ENCODE data around the gene BANK1. TPM values are rescaled to one million over a fixed set of nuclear protein-coding genes. Genes with fewer than 3 reads are reported as not detected.

BANK1 gene
- total and polyA plus RNA-seq, 2 of the 4 experiments (the other 2 are of a cell fraction) = under 0.01 to 0.51 TPM

DNA sequence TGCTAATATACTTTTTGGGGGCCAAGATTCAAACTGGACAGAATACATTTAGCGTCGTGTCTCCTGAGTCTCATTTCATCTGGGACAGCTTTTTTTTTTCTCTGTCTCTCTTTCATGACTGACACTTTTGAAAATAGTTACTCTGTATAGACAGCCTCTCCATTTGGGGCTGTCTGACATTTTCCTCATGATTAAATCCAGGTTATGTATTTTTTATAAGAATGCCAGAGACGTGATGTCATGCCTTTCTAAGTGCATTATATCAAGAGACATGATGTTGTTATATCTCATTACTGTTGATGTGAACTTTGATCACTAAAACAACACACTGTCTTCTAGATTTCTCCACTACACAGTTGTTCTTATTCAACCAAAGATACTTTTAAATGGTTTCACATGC, 199.0 kb downstream of the BANK1 start:
- Histone ChIP-seq H2AK5ac (ENCODE audit: low read depth, low read length) (no peak overlapping the region), H3K4me3 (ENCODE audit: insufficient read depth, low read depth, low read length) (no peak overlapping the region), H2BK120ac (ENCODE audit: low read depth, low read length) (no peak overlapping the region), H2BK15ac (ENCODE audit: low read depth, low read length) (no peak overlapping the region), H2AFZ (replicated peaks; ENCODE audit: low read length, poor library complexity) (no peak overlapping the region), H2BK20ac (ENCODE audit: low read depth, low read length) (no peak overlapping the region), H3K14ac (replicated peaks; ENCODE audit: low read depth, low read length) (no peak overlapping the region), H3K4ac (ENCODE audit: low read depth, low read length) (no peak overlapping the region), H4K5ac (ENCODE audit: low read depth, low read length) (no peak overlapping the region), H3K27me3 (ENCODE audit: control insufficient read depth, insufficient read depth, low read length) (no peaks in the 10 kb centered on the region), H3K23ac (ENCODE audit: low read depth, low read length) (no peak overlapping the region), H4K20me1 (ENCODE audit: insufficient read depth, low read length) (no peaks in the 10 kb centered on the region), H3K9ac (ENCODE audit: low read depth, low read length) (no peak overlapping the region), H3K9me3 (ENCODE audit: control insufficient read depth, insufficient read depth, low read length) (no peaks in the 10 kb centered on the region), H2BK5ac (ENCODE audit: low read depth, low read length, poor library complexity, severe bottlenecking) (no peak overlapping the region), H3K18ac (ENCODE audit: low read depth, low read length) (no peak overlapping the region), H2AK9ac (replicated peaks; ENCODE audit: low read depth, low read length, poor library complexity) (no peak overlapping the region), H4K8ac (ENCODE audit: low read depth in 2 of 2, low read length in 2 of 2) (no peak overlapping the region), H3K4me2 (ENCODE audit: low read depth, low read length) (no peak overlapping the region), H3K36me3 (ENCODE audit: control insufficient read depth, insufficient read depth, low read length) (no peaks in the 10 kb centered on the region), H4K91ac (ENCODE audit: insufficient read depth, low read depth, low read length) (no peak overlapping the region), H3K27ac (ENCODE audit: insufficient read depth, low read length) (no peak overlapping the region), H3K56ac (ENCODE audit: extremely low read depth, insufficient read depth, low read length) (no peak overlapping the region), H3K79me1 (ENCODE audit: low read depth in 1 of 2, low read length in 2 of 2) (no peaks in the 10 kb centered on the region), H3K9me1 (ENCODE audit: insufficient read depth, low read length) (no peaks in the 10 kb centered on the region), H3K4me1 (ENCODE audit: control insufficient read depth, insufficient read depth, low read length) (no peaks in the 10 kb centered on the region)
- ChIA-PET POLR2A (ENCODE audit: unreplicated experiment) (no interaction called here), CTCF (interaction anchor here (0.6 kb wide), 1 partner anchor 150 kb away, joined by 3 read pairs; no protein-coding TSS in a partner anchor)
- intact Hi-C loops (cut with micrococcal nuclease) (no loop called here), in situ Hi-C loops (cut with MboI; ENCODE audit: low sequenced_read_pairs) (no loop called here), dilution Hi-C loops (cut with HindIII; ENCODE audit: low sequenced_read_pairs, unreplicated experiment) (no loop called here)
- DNase-seq (no peak), ATAC-seq (ENCODE audit: low read depth) (no peak)
- no TSS peak for BruUV-seq (replicated peaks)
- no CpG with 5 or more reads among the region's 3 CpGs for WGBS, 2 experiments (ENCODE audit: extremely low coverage in 2 of 2, insufficient read length in 1 of 2)
- TF ChIP-seq BHLHE40 (IDR thresholded peaks at IDR 0.05; ENCODE audit: low read depth, low read length) (no peak), USF2 (IDR thresholded peaks at IDR 0.05; ENCODE audit: low read depth, low read length) (no peak), MAZ (IDR thresholded peaks at IDR 0.05; ENCODE audit: borderline replicate concordance, low read depth, low read length) (no peak), NFE2L2 (IDR thresholded peaks at IDR 0.05; ENCODE audit: low read depth, low read length) (no peak), CTCF (conservative IDR thresholded peaks at IDR 0.05; ENCODE audit: low read depth, low read length) (no peak), RAD21 (IDR thresholded peaks at IDR 0.05; ENCODE audit: low read length) (no peak), FOS (IDR thresholded peaks at IDR 0.05; ENCODE audit: low read depth, low read length) (no peak), CHD1 (IDR thresholded peaks at IDR 0.05; ENCODE audit: low read depth, low read length) (no peak), POLR2A (IDR thresholded peaks at IDR 0.05; ENCODE audit: low read depth, low read length) (no peak), SMC3 (IDR thresholded peaks at IDR 0.05; ENCODE audit: low read depth, low read length) (no peak), RFX5 (IDR thresholded peaks at IDR 0.05; ENCODE audit: low read depth, low read length) (no peak), RCOR1 (IDR thresholded peaks at IDR 0.05; ENCODE audit: insufficient replicate concordance, low read length) (no peak)
